ENCODE results near the gene HEBP2.

Gene HEBP2

DNA sequence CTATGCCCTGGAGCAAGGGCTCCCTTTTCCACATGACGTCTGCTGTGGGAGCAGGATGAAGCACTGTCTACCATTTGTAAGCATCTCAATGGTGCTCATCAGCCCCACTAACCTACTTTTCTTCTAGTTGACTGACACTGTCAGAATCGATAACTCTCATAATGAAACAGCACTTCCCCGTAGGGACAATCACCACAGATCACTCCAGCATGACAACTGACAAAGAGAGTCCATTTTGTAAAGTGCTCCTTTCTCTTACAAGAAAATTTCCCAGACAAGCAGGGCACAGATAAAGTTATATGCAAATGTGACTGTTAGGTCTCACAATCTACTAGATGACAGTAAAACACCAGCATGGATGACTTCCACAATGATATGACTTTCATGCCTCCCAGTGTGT lies 46.4 kb downstream of the HEBP2 start:
- Histone ChIP-seq H3K4me2 (ENCODE audit: low read length) (peak overlapping the region; percentile 63), H3K4me1 (ENCODE audit: low read length) (peaks cover 28% of the 10 kb centered on the region), H3K9me3 (ENCODE audit: insufficient read depth, low read length) (no peaks in the 10 kb centered on the region), H3K27me3 (ENCODE audit: low read depth, low read length) (no peaks in the 10 kb centered on the region), H3K36me3 (replicated peaks; ENCODE audit: low read depth, low read length) (no peaks in the 10 kb centered on the region), H3K79me2 (ENCODE audit: low read length) (no peaks in the 10 kb centered on the region), H3K9ac (ENCODE audit: low read length) (no peak overlapping the region), H4K20me1 (ENCODE audit: insufficient read depth, low read length) (no peaks in the 10 kb centered on the region), H2AFZ (ENCODE audit: low read depth, low read length) (no peak overlapping the region), H3K4me3 (ENCODE audit: low read length) (peak overlapping the region; percentile 23; the same call in 1 of the 2 replicates), H3K27ac (ENCODE audit: low read length) (no peak overlapping the region)
- TF ChIP-seq, protein P1, sequence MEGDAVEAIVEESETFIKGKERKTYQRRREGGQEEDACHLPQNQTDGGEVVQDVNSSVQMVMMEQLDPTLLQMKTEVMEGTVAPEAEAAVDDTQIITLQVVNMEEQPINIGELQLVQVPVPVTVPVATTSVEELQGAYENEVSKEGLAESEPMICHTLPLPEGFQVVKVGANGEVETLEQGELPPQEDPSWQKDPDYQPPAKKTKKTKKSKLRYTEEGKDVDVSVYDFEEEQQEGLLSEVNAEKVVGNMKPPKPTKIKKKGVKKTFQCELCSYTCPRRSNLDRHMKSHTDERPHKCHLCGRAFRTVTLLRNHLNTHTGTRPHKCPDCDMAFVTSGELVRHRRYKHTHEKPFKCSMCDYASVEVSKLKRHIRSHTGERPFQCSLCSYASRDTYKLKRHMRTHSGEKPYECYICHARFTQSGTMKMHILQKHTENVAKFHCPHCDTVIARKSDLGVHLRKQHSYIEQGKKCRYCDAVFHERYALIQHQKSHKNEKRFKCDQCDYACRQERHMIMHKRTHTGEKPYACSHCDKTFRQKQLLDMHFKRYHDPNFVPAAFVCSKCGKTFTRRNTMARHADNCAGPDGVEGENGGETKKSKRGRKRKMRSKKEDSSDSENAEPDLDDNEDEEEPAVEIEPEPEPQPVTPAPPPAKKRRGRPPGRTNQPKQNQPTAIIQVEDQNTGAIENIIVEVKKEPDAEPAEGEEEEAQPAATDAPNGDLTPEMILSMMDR (IDR thresholded peaks at IDR 0.05; ENCODE audit: low read depth, low read length) = no peak
- no peak for TF ChIP-seq EZH2phosphoT487 (IDR thresholded peaks at IDR 0.05; ENCODE audit: low read depth)

GRCh38 chr6:138451043-138451442 lies 47.0 kb downstream of the HEBP2 start:
- Histone ChIP-seq H3K27ac (ENCODE audit: low read length) (no peak overlapping the region), H3K36me3 (replicated peaks; ENCODE audit: low read depth, low read length) (no peaks in the 10 kb centered on the region), H3K27me3 (ENCODE audit: low read depth, low read length) (no peaks in the 10 kb centered on the region), H4K20me1 (ENCODE audit: insufficient read depth, low read length) (no peaks in the 10 kb centered on the region), H3K9ac (ENCODE audit: low read length) (no peak overlapping the region), H3K79me2 (ENCODE audit: low read length) (no peaks in the 10 kb centered on the region), H3K4me3 (ENCODE audit: low read length) (no peak overlapping the region), H2AFZ (ENCODE audit: low read depth, low read length) (no peak overlapping the region), H3K4me1 (ENCODE audit: low read length) (peaks cover 34% of the 10 kb centered on the region), H3K9me3 (ENCODE audit: insufficient read depth, low read length) (no peaks in the 10 kb centered on the region), H3K4me2 (ENCODE audit: low read length) (0 out of 2 replicates have a peak overlapping the region, but pooled peaks have one; percentile 63)
- TF ChIP-seq EZH2phosphoT487 (IDR thresholded peaks at IDR 0.05; ENCODE audit: low read depth) = no peak
- TF ChIP-seq, protein P1 (IDR thresholded peaks at IDR 0.05; ENCODE audit: low read depth, low read length) = no peak

DNA sequence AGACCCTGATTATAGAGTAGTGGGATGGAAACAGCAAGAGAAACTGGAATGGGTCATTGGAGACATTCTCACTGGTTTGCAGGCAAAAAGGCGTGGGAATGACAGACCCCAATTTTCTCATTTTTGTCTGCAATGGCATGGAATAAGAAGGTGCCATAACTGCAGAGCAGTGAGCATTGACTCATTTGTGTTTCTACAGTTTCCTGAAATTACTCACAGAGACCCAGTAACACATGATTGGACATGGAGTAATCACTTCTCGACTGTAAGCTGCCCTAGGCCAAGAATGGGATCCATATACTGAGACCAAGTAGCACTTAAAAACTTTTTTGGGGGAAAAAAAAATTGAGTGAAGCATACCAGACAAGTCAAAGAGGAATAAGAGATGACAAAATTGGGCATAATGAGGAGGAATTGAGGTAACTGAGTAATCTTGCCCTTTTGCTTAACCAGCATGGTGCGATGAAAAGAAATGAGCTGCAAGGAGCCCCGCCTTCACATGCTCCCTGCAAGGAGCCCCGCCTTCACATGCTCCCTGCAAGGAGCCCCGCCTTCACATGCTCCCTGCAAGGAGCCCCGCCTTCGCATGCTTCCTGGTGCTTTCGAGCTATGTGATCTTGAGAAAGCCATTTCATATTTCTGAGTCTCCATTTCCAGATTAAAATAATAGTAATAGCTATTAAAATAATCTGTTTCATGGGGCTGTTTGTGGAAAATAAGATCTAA lies 51.1 kb downstream of the HEBP2 start:
- H3K27me3 ChIP-seq (ENCODE audit: low read depth, low read length) = no peaks in the 10 kb centered on the region
- H3K27ac ChIP-seq (ENCODE audit: low read length) = peak overlapping the region; percentile 83
- peak overlapping the region; percentile 44; the same call in 1 of the 2 replicates for H3K9ac ChIP-seq (ENCODE audit: low read length)
- H3K36me3 ChIP-seq (replicated peaks; ENCODE audit: low read depth, low read length) = no peaks in the 10 kb centered on the region
- peak overlapping the region; percentile 52 for H3K4me3 ChIP-seq (ENCODE audit: low read length)
- H2AFZ ChIP-seq (ENCODE audit: low read depth, low read length) = no peak overlapping the region
- H3K4me1 ChIP-seq (ENCODE audit: low read length) = peaks cover 45% of the 10 kb centered on the region
- no peaks in the 10 kb centered on the region for H3K79me2 ChIP-seq (ENCODE audit: low read length)
- H3K9me3 ChIP-seq (ENCODE audit: insufficient read depth, low read length) = no peaks in the 10 kb centered on the region
- H4K20me1 ChIP-seq (ENCODE audit: insufficient read depth, low read length) = no peaks in the 10 kb centered on the region
- peak overlapping the region; percentile 81 for H3K4me2 ChIP-seq (ENCODE audit: low read length)
- TF ChIP-seq, protein P1 (IDR thresholded peaks at IDR 0.05; ENCODE audit: low read depth, low read length) = no peak
- TF ChIP-seq EZH2phosphoT487 (IDR thresholded peaks at IDR 0.05; ENCODE audit: low read depth) = no peak

- Histone ChIP-seq H3K79me2 (ENCODE audit: low read length) (no peaks in the 10 kb centered on the region), H3K4me3 (ENCODE audit: low read length) (peak overlapping the region; percentile 52), H3K9me3 (ENCODE audit: insufficient read depth, low read length) (no peaks in the 10 kb centered on the region), H2AFZ (ENCODE audit: low read depth, low read length) (no peak overlapping the region), H3K4me1 (ENCODE audit: low read length) (peaks cover 38% of the 10 kb centered on the region), H4K20me1 (ENCODE audit: insufficient read depth, low read length) (no peaks in the 10 kb centered on the region), H3K27me3 (ENCODE audit: low read depth, low read length) (no peaks in the 10 kb centered on the region), H3K9ac (ENCODE audit: low read length) (peak overlapping the region; percentile 44; the same call in 1 of the 2 replicates), H3K4me2 (ENCODE audit: low read length) (peak overlapping the region; percentile 81), H3K27ac (ENCODE audit: low read length) (peak overlapping the region; percentile 83), H3K36me3 (replicated peaks; ENCODE audit: low read depth, low read length) (no peaks in the 10 kb centered on the region)
- no peak for TF ChIP-seq EZH2phosphoT487 (IDR thresholded peaks at IDR 0.05; ENCODE audit: low read depth)
- TF ChIP-seq, protein P1 (IDR thresholded peaks at IDR 0.05; ENCODE audit: low read depth, low read length) = no peak
Measured at GRCh38 chr6:138455746-138456400, 51.9 kb downstream of the HEBP2 start.

Data from OCI-LY3 (cell line).